ENCODE measurements around the gene MUC20.

- TF ChIP-seq TAF1 (IDR thresholded peaks at IDR 0.05; ENCODE audit: borderline replicate concordance, low read depth, low read length): no peak
- TF ChIP-seq POLR2AphosphoS5 (IDR thresholded peaks at IDR 0.05; ENCODE audit: low read depth, low read length): no peak
- TF ChIP-seq POLR2A (IDR thresholded peaks at IDR 0.05; ENCODE audit: low read depth, low read length): no peak
Observed at GRCh38 chr3:195709676-195710085, 11.1 kb upstream of the MUC20 start.

Measured in GM12892 (cell line).